Activated CD4-positive, alpha-beta T cell treated with anti-CD3 and anti-CD28 coated beads, Interleukin-2, amount 50 U/mL, for 4 hours (primary cell): Measurements from ENCODE around the gene DNAJB6.

Experiments
- DNase-seq, 2 experiments: peaks; one replicate each; pipeline ENCODE4 v3.0.0-alpha.2; 2020

Gene DNAJB6

DNA sequence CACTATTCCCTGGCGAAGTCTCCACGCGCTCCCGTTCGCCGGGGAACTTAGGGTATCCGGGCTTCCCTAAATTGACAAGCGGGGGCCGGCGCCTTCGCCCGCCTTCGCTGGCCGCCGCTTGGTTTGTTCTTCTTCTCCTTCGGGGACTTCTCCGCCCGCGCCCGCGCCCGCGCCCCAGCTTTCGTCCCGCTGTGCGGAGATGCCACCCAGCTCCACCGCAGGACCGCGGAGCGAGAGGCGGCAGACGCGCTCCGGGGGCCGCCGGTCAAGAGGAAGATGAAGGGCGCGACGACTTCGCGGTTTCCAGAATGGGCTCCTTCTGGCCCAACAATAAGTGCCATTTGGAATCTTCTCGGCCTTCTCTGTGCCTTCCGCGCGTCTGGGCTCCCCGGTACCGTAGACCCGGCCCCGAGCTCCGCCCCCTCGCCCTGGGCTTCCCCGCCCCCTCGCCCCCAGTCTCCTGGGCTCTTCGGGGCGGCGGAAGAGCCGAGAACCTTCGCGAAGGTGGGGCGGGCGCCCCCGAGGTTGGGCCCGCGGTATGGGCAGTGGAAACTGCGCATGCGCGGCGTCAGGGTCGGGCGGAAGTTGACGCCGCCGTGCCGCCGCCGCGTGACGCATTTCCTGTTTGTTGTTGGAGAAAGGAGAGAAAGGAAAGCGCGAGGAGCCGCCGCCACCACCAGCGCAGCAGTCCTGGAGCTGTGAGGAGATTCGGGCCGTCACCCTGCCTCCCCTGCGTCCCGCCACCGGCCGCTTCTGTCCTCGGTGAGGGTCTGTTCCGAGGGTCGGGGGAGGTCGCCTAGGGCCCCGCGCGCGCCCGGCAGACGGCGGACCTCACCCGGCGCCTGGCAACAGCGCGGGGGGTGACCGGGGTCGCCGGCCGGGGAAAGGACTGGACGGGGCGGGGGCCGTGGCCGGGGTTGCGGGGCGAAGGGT lies at the start of gene DNAJB6:
TSS of gene DNAJB6 (plus strand) at position 622 of the 933 bp plus-strand sequence. CDS start 21,569 bp downstream, outside the sequence.
- peak; percentile 93 to 95 for DNase-seq

DNA sequence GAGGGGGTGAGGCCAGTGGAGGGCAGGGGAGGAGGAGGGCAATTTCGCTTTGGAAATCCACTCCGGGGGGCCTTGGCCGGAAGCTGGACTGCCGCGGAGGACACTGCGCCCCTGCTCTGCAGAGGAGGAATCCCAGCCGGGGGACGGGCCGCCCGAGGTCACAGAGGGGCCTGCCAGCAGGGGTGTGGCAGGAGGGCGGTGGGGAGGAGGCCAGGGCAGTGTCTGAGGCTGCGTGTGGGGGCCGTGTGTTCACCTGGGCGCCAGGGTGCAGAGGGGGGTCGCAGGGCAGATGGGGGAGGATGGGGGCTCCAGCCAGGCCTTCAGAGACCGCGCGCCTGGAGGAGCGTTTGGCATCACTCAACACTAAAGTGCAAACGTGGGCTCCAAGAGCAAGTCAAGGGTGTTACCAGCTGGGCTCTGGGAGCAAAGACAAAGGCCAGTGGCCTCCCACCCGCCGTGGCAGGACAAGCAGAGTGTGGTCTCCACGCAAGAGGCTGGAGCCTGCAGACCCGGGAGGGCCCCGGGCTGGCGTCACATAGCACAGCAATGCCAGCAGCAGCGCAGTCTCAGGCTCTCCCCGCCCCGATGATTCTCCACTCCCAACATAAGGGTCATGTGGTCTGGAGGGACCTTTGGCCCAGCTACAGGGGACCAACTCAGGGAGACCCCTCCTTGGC lies 45.3 kb upstream of the DNAJB6 start:
- no peak for DNase-seq

DNA sequence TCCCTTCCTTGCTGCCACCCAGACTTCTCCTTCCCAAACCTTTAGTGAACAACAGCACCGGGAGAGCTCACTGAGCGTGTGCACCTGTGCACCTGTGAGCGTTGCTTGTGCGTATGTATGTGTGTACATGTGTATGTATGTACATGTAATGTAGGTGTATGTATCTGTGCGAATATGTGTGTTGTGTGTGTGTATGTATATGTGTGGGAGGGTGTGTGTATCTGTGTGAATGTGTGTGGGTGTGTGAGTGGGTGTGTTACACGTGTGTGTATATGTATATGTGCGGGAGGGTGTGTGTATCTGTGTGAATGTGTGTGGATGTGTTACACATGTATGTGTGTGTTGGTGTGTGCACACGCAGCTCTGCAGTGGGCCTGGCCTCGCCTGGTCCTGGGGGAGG lies 44.5 kb upstream of the DNAJB6 start:
- DNase-seq = no peak

DNA sequence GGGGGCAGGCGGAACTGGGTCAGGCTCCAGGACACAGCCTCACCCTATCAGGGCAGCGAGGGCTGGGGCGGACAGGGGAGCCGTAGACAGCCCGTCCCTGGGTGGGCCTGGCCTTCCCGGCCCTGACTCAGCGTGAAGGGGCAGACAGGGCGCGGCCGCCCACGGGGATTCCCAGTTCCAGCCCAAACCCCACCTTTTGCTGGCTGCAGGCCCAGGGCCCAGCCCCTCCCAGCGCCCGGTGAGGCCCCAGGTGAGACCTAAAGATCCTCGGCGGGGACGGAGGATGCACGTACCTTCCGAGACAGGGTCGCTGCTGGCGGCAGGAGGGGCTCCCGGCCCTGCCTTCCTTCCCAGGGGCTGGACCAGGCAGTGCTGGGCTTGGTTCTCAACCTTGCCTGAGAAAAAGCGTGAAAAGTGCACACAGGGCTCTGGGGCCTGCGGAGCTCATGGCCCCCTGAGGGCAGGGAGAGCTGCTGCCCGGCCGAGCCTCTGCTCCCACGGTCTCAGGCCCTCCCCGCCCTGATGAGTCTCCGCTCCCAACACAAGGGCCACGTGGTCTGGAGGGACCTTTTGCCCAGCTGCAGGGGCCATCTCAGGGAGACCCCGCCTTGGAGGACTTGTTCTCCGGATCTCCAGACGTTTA lies 43.9 kb upstream of the DNAJB6 start:
- no peak for DNase-seq

DNA sequence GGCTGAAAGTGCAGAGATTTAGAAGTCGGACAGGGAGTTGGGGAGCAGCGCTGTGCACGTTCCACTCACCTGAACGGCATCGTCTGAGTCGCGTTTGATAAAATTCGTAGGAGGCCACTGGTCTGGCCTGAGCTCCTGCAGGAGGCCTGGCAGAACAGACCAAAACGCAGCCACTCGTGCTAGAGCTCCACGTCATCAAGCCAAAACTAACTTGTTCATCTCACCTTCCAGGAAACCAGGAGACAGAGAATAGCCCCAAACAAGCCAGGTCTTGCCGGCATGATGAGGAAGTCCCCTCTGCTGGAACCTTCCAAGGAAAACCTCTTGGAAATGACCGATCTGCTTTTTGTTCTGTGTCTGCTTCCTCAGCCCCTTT lies 43.4 kb upstream of the DNAJB6 start:
- DNase-seq = no peak

DNA sequence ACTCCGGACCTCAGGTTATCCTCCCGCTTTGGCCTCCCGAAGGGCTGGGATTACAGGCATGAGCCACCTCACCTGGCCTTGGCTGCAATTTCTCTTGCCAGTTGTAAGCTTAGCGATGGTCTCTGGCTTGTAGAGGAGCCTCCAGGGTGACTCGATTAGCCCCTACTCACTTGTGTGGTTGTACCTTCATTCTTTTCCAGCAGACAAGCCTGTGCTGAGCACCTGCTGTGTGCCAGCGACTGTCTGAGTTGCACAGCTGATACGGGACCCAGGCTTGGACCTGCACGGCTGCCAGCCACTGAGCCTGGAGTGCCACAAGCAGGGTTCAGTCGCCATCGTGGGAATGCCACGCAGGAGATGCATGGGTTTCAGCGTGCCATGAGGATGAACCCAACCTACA lies 42.0 kb upstream of the DNAJB6 start:
- DNase-seq = no peak

DNA sequence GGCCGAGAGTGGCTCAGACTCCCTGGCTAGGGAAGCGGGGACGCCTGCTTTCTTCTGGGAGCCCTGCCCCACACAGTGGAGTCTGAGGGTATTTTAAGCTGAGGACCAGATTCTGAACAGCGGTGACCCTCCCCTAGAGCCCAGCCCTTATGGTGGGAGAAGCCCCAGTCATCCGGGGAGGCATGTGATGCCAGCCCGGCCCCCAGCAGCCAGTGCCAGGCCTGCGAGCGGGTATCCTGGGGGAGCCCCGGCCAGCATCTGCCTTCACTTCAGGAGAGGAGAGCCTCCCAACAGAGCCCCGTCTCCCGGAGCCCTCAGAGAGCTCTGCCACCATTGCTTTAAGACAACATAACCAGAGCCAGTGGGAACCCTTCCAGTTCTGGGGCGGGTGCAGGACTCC lies 41.5 kb upstream of the DNAJB6 start:
- DNase-seq = no peak

DNA sequence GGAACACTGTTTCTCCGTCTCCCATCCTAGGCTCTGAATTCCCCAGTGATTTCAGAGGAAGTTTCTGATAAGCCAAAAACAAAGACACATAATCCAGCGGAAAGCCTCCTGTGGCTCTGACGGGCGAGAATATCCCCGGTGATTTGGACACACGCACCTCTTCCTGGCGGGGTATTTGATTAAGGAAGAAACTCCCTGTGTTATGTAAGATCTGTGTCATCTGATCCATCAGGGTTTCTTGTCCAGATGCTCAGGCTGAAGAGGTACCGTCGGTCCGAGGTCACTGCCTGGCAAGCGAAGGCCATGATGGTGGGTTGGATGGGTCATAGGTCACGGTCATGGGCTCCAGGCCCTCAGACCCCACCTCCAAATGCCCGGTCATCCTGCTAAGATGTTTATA lies 39.6 kb upstream of the DNAJB6 start:
- no peak for DNase-seq

DNA sequence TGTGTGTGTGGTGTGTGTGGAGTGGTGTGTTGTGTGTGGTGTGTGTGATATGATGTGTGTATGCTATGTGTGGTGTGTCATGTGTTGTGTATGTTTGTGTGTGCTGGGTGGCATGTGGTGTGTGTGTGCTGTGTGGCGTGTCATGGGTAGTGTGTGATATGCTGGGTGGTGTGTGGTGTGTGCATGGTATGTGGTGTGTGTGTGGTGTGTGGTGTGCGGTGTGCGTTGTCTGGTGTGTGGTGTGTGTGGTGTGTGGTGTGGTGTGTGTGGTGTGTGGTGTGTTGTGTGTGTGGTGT lies 37.5 kb upstream of the DNAJB6 start:
- no peak for DNase-seq

DNA sequence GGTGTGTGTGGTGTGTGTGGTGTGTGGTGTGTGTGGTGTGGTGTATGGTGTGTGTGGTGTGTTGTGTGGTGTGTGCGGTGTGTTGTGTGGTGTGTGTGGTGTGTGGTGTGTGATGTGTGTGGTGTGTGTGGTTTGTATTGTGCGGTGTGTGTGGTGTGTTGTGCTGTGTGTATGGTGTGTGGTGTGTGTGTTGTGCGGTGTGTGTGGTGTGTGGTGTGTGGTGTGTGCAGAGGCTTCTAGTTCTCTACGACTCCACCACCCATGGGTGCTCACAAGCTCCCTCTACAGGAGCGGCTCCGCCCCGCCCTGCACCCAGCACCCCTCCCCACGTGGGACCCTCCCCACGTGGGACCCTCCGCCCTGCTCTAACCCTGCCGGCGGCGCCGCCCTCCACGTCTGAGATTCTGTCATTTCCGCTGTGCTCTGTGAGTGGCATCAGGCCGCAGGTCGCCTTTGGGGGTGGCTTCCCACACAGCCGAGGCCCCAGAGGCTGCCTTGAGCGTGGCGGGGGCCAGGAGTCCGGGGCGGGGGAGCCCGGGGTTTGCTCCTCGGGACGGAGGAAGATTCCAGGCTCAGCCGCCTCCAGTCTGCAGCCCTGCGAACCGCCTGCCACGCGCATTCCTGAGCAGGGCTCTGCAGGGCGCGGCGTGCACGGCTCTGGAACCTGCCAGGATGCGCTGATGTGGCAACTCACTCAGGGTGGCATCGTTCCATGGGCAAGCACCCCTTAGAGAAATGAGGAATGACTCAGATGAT lies 37.0 kb upstream of the DNAJB6 start:
- DNase-seq = peak; percentile 27 to 46

DNA sequence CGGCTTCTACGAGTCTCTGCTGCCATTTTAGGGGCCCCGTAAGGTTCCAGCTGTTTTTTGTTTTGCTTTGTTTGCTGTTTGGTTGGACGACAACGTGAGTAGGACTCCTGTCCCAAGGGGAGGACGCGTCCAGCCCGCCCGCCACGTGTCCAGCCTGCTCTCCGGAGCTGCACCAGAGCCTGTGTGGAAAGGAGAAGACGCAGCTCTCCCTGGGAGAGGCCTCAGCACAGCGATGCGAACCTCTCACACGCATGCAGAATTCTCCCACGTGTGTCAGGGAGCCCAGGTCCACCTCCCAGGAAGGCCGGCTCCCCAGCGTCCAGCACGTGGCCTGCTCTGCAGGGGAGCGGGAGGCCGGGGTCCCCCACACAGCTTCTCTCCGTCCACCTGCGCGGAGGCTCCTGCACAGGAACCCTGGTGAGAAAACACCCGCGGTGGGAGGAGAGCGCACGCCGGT lies 36.4 kb upstream of the DNAJB6 start:
- no peak for DNase-seq

DNA sequence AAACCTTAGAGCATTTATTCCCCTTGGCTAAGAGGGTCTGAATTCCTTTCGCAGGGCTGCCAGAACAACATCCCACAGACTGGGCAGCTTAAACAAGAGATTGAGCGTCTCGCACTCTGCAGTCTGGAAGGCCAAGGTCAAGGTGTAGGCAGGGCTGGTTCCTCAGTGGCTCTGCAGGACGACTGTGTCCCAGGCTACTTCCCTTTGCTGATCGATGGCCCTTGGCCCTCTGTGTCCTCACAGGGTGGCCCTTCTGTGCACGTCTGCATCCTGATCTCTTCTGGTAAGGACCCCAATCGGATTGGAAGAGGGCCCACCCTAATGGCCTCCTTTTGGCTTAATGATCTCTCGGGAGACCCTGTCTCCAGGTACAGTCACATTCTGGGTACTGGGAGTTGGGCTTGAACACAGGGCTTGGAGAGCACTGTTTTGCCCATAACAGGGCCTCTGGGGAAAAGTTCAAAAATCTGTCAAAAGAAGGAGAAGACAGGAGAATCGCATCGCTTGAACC lies 35.1 kb upstream of the DNAJB6 start:
- no peak for DNase-seq

DNA sequence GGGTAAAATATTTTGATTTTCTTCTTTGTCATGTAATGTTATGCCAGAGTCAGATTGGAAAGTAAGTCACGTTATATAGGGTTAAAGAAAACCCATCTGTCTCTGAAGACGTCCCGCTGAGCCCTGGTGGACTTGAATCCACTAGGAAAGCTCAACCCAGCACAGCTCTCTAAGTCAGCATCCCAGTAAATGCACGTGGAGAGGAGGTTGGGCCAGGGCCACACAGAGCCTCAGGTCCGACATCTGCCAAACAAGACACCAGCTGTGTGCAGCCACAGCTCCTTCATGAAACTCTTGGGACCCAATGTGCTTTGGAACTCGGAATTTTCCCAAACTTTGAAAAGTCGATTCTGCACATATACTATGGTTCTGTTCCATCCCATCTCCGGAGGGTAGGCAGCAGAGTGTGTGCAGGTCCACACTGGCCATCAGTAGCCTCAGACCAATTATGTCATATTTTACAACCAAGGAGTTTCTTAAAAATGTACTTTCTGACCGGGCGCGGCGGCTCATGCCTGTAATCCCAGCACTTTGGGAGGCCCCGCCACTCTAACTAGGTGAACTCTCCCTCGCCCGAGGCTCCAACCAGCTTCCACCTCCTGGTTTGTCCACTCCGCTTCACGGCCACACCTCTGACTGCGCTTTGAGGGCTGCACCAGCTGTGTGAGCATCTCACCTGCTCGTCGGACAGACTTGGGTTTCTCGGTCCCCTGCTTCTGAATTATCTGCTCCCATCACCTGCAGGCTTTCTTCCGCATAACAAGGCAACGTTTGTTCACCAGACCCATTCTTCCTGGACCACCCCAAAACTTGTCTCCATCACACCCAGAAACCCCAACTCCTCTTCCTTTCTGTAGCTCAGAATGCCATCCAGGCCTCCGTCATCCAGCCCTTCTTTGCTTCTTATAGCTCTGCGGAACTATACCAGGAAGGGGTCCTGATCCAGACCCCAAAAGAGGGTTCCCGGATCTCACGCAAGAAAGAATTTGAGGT lies 29.7 kb upstream of the DNAJB6 start:
- DNase-seq = no peak

DNA sequence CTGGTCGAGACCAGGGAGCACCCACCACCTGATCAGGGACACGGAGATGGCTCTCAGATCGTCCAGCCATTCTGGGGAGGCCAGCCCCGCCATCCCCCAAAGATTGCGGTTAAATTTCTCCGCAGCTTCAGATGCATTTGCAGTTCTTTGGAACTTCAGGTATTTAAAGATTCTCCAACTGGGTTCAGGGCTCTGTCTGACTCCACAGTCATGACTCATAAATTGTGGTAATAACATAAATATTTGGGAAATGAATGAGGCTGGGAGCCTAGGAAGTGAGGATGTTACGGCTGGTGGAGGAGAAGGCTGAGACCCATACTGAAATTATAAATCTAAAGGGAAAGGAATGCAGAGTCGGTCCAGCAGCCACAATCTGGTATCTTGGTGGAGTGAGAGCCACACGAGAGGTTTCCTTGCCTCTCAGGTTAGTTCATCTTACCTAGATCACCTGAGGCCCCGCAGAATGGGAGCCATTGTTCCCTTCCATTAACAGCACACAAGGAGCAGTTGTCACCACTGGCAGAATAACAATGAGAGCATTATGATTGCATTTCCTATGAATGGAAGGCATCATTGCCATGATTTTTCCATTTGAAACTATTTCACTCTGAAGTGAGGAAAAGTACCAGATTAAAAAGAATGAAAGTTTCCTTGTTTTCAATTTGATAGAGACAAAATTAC lies 26.7 kb upstream of the DNAJB6 start:
- no peak for DNase-seq

DNA sequence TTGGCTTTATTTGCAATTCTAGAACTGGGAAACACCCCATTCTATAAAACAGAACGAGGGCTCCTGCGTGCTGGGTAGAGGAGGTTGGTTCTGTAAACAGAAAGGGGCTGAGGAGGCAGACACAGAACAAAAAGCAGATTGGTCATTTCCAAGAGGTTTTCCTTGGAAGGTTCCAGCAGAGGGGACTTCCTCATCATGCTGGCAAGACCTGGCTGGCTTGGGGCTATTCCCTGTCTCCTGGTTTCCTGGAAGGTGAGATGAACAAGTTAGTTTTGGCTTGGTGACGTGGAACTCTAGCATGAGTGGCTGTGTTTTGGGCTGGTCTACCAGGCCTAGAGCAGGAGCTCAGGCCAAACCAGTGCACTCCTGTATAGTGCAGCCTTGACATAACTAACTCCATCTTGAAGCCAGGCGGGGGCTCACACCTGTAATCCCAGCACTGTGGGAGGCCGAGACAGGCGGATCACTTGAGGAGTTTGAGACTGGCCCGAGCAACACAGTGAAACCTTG lies 26.1 kb upstream of the DNAJB6 start:
- DNase-seq = no peak

DNA sequence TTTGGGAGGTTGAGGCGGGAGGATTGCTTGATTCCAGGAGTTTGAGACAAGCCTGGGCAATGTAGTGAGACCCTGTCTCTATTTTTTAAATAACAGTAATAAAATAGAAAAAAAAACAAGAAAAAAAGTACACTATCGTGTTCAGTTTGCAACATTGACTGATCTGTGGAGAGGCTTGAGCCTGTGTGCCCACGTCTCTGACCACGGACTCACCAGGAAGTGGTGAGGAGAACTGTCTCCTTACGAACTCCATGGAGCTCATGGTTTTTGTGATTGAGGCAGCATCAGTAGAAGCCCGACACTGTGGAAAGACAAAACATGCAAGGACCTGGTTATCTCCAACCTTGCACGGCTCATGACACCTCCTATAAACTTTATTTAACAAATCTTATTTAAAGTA lies 23.9 kb upstream of the DNAJB6 start:
- DNase-seq = no peak

DNA sequence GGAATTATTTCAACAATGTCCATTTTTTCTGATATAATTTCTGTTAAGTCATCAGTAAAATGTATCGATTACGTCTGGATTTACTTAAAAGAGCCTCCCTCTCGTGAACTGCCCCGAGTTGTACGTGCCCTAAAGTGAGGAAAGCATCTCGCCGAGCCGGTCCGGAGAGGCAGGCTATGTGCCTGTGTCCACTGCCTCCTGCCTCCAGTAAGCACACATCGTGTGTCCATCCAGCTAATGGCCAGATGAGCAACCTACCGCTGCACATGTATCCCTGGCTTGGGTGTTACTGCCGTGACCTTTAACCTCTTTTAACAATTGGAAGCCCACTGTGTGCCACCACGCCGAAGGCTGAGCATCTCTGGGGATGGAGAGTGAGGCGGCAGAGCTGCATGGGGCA lies 23.2 kb upstream of the DNAJB6 start:
- DNase-seq = no peak

DNA sequence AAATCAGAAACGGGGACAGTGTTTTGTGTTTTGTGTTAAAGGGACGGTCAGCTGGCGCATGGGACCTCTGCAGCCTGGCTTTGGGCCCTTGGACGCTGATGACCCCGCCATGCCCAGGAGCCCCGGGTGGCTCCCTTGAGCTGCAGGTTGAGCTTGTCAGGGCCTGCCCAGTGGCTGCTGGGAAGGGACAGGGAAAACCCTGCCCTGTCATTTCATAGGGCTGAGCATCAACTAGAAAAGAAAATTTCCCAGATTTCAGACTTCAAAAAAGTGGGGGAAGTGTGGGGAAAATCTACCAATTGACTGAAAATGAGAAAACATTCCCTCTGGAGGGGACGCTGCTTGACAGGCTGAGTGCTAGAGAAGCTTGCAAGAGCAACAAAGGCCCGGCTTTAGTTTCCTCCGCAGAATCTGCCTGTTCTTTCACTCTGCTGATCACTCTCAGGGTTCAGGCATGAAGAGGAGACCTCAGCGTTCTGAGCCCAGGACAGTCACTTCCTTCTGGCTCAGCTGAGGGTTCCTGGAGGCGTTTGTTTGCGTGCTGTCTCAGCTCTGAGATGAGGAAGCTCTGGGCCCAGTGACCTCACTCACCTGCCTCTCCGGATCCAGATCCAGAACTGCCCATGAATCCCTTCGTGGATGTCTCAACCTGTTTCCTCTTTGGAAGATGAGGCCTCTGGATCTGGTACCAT lies 18.6 kb upstream of the DNAJB6 start:
- no peak for DNase-seq

DNA sequence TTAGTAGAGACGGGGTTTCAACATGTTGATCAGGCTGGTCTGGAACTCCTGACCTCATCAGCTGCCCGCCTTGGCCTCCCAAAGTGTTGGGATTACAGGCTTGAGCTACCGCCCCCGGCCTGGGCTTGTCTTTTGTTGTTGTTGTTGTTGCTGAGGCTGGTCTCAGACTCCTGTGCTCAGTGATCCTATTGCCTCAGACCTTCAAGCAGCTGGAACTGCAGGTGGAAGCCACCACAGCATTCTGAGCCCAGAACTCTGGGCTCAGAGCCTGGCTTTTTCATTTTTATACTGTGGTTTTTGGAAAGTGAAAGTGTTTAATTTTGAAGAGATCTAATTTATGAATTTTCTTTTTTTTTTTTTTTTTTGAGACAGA lies 16.2 kb upstream of the DNAJB6 start:
- DNase-seq = no peak

DNA sequence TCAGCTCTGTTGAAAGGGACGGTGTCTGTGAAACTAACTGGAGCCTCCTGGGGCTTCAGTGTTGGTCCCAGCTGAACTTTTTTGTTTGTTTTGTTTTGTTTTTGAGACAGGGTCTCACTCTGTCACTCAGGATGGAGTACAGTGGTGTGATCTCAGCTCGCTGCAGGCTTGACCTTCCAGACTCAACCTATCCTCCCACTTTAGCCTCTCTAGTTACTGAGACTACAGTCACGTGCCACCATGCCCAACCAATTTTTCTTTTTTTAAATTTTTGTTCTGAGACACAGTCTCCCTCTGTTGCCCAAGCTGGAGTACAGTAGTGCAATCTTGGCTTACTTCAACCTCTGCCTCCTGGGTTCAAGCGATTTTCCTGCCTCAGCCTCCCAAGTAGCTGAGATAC lies 13.4 kb upstream of the DNAJB6 start:
- no peak for DNase-seq
